KOPT-K1 (cell line): Measurements from ENCODE around the gene BTG1.
"Not testable (repeated sequence)": the region's sequence is repeated elsewhere in the genome, so short reads cannot be mapped to it uniquely, and the experiment has no call there.

Experiments
- H3K27ac ChIP-seq: fragments of 200-600 bp; sonication (generic); 2 replicates; pipeline ENCODE4 v1.5.1; 2016; ENCODE audit warnings: antibody characterized with exemption, mild to moderate bottlenecking, low read depth, low read length; ENCODE audit not compliant: poor library complexity, severe bottlenecking
- H3K36me3 ChIP-seq: fragments of 200-600 bp; sonication (generic); 2 replicates; pipeline ENCODE4 v1.5.1; 2017; ENCODE audit warnings: antibody characterized with exemption, mild to moderate bottlenecking, low read length, moderate library complexity; ENCODE audit not compliant: insufficient read depth
- H3K9me3 ChIP-seq: fragments of 200-600 bp; sonication (generic); 2 replicates; pipeline ENCODE4 v1.5.1; 2017; ENCODE audit warnings: antibody characterized with exemption, low read length, mild to moderate bottlenecking; ENCODE audit not compliant: insufficient read depth, poor library complexity, severe bottlenecking

BTG1 gene

DNA sequence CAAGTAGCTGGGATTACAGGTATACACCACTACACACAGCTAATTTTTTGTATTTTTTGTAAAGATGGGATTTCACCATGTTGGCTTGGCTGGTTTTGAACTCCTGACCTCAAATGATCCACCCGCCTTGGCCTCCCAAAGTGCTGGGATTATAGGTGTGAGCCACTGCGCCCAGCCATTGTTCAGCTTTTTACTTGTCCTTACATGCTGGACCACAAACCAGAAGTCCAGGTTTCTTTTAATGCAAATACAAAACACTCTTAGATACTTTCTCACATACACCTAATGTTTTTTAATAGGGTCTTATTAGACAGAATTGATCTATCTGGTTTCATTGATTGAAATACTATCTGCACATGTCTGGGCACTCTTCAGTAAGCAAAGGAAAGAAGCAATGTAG is 40.5 kb downstream of the BTG1 start:
- no peaks in the 10 kb centered on the region for H3K36me3 ChIP-seq

DNA sequence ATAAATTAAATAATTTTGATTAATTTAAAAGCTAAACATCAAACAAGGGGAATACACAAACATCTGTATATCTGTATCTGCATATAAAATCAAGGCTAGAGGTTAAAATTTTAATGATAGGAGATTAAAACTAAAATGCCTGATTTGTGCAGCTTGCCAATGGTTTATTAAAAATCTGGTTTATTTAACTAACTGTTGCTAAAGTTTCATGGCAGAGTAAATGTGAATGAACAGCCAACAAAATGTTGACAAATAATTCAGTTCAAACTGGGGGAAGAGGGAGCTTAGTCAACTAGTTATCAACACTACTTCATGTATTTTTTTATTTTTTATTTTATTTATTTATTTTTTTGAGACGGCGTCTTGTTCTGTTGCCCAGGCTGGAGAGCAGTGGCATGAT is 43.0 kb downstream of the BTG1 start:
- Histone ChIP-seq H3K9me3 (peaks cover 19% of the 10 kb centered on the region), H3K36me3 (no peaks in the 10 kb centered on the region), H3K27ac (no peak overlapping the region)

More for the DNA sequence above, 40.5 kb downstream of the BTG1 start:
- Histone ChIP-seq H3K9me3 (peaks cover 8% of the 10 kb centered on the region), H3K27ac (no peak overlapping the region)

- Histone ChIP-seq H3K36me3 (no peaks in the 10 kb centered on the region), H3K27ac (no peak overlapping the region), H3K9me3 (peaks cover 19% of the 10 kb centered on the region)
Measured at GRCh38 chr12:92098594-92099380, 46.9 kb downstream of the BTG1 start.

GRCh38 chr12:92096346-92097136 is 49.1 kb downstream of the BTG1 start:
- Histone ChIP-seq H3K9me3 (peaks cover 19% of the 10 kb centered on the region), H3K27ac (no peak overlapping the region), H3K36me3 (no peaks in the 10 kb centered on the region)

DNA sequence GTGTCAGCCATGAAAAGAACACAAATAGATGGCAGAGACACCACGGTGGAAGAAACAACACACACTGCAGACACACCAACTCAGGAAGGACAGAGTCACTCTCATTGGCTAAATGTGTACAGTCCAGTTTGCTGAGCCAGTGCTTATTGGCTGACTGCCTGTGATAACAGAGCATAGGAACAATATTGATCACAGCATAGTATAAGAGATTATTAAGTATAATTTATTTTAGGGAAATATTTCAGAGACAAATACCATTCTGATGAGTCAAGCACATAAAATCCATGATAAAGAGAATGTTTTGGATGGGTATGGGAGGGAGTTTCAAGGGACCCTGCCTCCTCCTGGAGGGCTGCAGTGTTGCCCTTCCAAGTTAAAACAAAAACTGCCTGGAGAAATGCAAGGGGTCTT is 50.9 kb downstream of the BTG1 start:
- H3K27ac ChIP-seq = no peak overlapping the region
- H3K36me3 ChIP-seq = no peaks in the 10 kb centered on the region
- peaks cover 8% of the 10 kb centered on the region for H3K9me3 ChIP-seq

- not testable (repeated sequence) for H3K36me3 ChIP-seq, H3K27ac ChIP-seq, H3K9me3 ChIP-seq
Measured at GRCh38 chr12:92094301-92094700, 51.3 kb downstream of the BTG1 start.
